GM19351 (cell line): ENCODE measurements around the gene STON2.

Experiments used
- ATAC-seq: cut with Tn5 transposase; IDR thresholded peaks from one replicate; pipeline ENCODE4 v1.9.1; 2021; ENCODE audit warnings: mild to moderate bottlenecking, moderate library complexity; ENCODE audit not compliant: unreplicated experiment

Gene STON2

DNA sequence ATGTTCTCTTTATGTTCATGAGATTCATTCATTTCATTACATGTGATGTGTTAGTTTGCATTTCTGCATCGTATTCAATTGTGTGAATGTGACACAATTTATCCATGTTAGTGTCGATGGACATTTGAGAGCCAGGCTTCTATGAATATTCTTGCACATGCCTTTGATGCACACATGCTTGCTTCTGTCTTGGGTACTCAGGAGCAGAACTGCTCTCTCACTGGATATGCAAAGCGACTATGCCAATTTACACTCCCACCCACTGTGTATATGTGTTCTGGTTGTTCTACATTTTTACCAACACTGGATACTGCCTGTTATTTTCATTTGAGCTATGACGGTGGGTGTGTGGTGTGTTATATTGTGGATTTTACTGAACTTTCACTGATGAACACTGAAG lies 95.1 kb downstream of the STON2 start:
- no peak for ATAC-seq

DNA sequence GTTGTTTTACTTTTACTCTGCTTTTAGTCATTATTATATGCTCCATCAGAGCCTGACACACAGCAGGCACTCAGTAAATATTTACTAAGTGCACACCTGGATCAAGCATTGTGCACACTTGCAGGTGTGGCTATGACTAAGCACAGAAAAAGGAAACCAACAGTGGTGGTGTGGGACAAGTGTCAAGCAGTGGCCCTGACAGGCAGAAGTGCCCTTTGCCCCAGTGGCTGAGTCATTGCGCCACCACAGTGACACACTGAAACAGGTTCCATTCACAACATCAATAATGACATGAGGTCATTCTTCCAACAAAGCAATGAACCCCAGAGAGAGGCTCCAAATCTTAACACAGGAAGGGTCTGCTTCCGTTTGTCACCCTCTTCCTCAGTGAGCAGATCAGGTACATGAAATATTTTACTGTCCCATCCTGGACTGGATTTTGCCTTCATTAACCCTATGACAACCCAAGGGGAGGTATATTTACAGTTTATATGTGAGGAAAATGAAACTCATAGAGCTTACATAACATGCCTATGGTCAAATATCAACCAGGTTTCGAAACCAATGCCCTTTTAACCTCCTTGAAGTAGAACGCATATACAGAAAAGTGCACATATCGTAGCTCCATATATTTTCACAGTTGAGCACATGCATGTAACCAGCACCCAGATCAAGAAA lies 96.7 kb downstream of the STON2 start:
- peak; percentile 93 for ATAC-seq

DNA sequence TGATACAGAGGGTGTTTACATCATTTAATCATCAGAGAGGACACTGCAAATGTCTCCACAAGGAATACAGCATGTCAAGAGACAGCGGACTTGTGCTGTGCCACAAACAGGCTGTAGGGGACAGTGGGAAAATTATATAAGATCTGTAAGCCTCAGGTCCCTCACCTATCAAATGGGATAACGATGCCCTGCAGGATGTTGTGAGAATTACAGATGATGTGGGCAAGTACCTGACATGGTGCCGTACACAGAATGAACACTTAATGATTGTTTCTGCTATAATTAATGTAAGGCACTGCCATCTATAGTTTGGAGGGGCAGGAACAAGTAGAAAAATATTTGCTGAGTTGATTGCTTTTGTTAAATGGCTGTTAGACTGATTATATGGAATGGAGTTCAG lies 97.5 kb downstream of the STON2 start:
- no peak for ATAC-seq

DNA sequence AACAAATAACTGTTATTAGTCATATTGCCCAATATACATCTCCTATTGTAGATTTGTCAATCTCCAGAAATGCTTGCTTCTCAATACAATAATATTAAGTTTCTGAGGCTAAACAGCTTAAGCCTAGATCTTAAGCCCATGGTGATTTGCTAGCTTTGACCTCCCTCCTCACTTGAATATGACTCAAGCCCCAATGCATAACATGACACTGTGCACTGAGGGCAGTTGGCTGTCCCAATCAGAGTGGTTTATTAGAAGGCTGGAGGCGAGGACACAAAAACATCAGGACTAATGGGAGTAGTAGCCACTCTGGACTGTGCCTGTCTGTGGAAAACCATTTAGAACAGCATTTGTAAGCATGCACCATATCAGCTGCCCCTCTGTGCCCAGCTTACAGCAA lies 98.3 kb downstream of the STON2 start:
- no peak for ATAC-seq

DNA sequence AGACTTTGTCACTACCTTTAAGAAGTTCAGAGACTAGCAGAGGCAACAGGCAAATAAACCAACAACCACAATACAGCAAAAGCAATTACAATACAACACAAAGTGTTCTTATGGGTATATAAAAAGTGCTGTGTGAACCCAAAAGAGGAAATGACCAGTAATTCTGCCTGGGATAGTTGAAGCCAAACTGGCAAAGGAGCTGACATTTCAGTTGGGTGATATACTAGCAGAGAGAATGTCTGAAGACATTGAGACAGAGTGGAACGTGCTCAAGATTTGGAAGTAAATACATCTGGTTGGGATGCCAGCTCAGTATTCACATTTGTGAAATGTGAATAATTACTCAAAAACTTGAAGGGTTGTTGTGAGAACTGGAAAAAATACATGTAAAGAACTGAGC lies 98.8 kb downstream of the STON2 start:
- no peak for ATAC-seq

DNA sequence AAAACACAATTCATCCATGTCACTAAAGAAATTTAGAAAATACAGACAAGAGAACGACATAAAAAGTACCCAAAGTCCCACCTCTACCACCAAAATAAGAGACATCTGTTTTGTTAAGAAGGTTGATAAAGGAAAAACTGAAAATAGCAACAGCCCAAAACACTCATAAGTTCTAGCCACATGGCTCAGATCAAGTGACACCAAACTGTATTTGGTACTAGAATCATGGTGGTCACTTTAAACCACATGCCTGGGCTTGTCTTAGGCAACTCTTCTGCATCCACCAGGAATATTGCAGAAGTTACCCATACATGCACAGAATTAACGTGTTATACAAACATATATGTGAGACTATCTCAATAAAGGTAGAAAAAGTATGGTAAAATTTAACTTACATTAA lies 101.2 kb downstream of the STON2 start:
- ATAC-seq, result no peak

- no peak for ATAC-seq
Measured at GRCh38 chr14:81298122-81298521, 102.0 kb downstream of the STON2 start.

DNA sequence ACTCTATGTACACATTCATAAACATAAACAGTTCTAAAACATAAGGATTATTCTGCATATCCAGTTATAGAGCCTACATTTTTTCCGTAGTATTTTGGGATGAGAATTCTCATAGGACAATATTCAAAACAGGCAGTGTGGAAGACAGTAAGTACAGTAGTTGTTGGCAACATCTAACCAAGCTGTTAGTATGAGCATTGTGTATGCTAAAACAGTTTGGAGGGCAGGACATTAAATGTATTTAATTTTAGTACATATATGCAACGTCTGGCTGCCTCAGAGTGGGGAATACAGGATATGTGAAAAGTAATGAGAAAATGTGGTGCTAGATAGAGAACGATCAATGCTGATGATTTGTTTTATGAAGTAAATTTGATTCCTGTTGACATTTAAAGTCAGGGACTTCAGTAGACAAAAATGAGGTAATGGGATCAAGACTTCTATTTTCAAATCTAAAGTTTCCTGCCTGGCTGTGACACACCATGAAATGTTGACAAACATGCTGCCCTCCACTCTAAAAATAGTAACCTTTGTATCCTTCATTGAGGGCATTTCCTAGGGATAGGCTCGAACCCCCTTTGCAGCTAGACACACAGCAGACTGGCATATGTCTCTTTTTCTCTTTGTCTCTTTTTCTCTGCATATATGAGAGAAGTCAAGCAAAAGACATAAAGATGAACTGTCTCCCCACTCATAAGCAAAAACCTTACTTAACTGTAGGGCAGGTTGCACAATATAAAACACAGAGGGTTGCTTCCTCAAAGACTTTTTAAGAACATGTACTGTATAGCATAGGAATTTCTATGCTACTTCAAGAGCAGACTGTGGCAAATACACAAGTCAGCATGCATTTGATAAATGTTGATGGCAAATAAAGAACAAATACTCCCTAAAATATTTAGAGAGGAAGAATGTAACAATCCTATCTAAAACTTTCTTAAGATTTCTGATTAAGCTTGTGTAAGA lies 103.9 kb downstream of the STON2 start:
- ATAC-seq, result no peak

DNA sequence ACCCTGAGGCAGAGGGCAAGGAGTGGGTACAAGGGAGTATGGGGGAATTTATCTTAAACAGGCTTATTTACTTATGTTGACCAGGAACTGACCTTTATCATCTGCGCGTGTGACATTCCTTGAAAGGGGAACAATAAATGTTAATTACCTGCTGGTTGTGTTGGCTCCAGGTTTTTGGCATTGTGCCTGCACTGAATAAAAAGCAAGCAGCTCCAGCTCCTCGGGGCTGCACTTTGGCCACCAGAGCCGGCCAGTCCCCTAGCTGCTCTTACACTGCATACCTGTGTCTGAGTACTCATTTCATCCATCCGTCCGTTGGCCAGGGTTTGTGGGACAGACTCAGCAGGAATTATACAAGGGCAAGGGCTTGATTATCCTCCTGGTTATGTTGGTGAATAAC lies 110.6 kb downstream of the STON2 start:
- no peak for ATAC-seq

DNA sequence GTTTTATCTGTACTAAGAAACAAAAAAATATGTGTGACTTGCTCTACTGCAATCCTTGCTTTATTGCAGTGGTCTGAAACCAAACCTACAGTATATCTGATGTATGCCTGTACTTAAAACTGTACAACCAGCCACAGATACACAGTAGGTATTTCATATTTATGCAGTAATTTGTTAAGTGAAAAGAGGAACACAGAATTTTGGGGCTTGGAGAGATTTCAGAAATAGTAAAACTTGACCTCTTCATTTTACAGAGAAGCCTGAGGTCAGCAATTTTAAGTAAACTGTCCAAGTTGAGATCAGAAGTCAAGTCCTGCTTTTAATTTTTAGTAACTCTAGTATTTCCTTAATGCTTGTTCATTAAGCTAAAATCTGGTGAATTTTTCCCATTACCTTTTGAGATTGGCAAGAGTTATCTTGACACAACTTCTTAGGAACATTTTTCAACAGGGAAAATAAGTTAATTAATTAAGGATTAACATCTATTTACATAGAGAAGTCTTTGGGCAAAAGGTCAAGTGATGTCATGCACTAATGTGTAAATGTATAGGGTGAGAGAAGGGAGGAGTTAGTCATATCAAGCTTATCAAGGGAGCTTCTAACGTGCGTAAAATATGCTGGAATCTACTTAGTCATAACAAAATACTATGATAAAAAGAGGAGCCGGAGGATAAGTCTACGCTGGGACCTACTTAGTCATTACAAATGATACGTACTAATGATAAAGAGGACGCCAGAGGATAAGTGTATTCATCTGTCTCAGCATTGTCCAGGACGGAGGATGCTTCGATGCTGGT lies 113.4 kb downstream of the STON2 start:
- peak; percentile 48 for ATAC-seq

- ATAC-seq, result peak; percentile 44
Measured at GRCh38 chr14:81285245-81285644, 114.9 kb downstream of the STON2 start.

- no peak for ATAC-seq
Measured at GRCh38 chr14:81281332-81281731, 118.8 kb downstream of the STON2 start.

- no peak for ATAC-seq
Measured at GRCh38 chr14:81280136-81280791, 119.9 kb downstream of the STON2 start.

GRCh38 chr14:81277096-81277495 lies 123.0 kb downstream of the STON2 start:
- ATAC-seq, result no peak

DNA sequence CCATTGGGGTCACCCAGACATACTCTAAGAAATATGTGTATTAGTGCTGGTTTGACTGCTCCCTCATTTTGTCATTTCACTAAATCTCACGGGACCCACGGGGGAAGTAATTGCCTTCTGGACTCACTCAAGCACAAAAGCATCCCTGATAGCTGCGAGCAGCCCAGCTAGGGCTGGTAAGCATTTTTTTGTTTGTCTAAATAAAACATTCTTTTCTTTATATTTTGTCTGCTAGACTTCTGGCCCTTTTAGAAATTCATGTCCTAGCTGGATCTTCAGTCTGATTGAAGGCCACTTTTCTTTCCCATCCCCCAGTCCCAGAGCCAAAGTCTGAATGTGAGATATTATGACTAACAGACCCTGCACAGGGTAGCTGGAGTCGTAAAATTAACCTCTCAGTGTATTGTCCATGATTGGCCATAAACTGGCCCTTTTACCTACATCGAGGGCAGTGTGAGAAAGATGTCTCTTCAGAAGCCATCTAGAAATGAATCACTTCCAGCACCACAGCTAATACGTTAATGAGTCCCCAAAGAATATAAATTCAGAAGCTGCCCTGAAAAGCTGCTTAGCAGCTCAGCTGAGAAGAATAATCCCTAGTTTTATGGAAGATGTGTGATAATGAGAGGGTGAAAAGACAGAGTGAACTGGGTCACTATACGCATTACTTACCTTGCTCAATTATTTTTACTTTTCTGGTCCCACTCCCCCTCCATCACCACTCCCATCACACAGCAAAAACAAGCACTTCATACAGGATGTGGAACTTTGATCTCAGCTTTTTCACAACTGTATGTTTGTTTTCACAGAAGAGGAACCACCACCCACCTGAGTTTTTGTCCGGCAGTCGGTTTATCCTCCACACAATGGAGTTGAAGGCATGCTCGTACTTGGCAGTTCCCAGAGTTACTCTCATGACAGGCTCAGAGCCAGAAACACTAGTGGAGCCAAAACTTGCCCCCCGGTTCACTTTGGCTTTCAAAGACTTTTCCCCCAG lies 123.8 kb downstream of the STON2 start:
- ATAC-seq, result peak; percentile 79

- ATAC-seq, result no peak
Measured at GRCh38 chr14:81275305-81276072, 124.6 kb downstream of the STON2 start.

- ATAC-seq, result no peak
Measured at GRCh38 chr14:81273961-81274575, 126.1 kb downstream of the STON2 start.

DNA sequence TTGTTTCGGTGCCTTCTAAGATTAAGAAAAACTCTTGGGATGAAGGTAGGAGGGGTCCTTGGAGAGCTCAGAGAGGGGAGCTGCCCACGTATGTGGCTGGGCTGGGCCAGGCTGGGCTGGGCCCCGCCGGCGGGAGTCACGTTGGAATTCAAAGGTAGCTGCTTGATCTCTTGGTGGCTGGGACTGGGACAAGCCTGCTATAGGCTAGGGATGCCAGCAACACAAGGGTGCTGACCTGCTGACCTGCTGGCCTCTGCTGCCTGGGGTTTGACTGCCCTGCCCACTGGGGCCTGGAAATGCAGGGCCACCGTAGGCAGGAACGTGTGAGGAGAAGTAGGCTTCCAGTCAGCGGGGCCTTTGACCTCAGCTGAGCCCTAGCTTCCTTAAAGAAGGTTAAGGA lies 126.6 kb downstream of the STON2 start:
- no peak for ATAC-seq
